GM21717 (cell line): Measurements from ENCODE around the gene GLRB.
"Not testable (repeated sequence)": the region's sequence is repeated elsewhere in the genome, so short reads cannot be mapped to it uniquely, and the experiment has no call there.

Source experiments
- ATAC-seq: cut with Tn5 transposase; IDR thresholded peaks from one replicate; pipeline ENCODE4 v1.9.1; 2021; ENCODE audit warnings: mild to moderate bottlenecking, moderate library complexity; ENCODE audit not compliant: unreplicated experiment

GLRB gene

GRCh38 chr4:157075811-157076577 lies at the start of gene GLRB:
TSS of gene GLRB (plus strand) at chr4:157076150. CDS start at chr4:157078025, 1,875 bp downstream.
- ATAC-seq, result no peak

- no peak for ATAC-seq
Measured at GRCh38 chr4:157035471-157035870, 40.5 kb upstream of the GLRB start.

GRCh38 chr4:157040405-157040804 lies 35.5 kb upstream of the GLRB start:
- ATAC-seq, result no peak

- ATAC-seq, result no peak
Measured at GRCh38 chr4:157043131-157043530, 32.8 kb upstream of the GLRB start.

- ATAC-seq, result peak; percentile 71
Measured at GRCh38 chr4:157045507-157046127, 30.3 kb upstream of the GLRB start.

- no peak for ATAC-seq
Measured at GRCh38 chr4:157048248-157048647, 27.7 kb upstream of the GLRB start.

GRCh38 chr4:157050561-157050960 lies 25.4 kb upstream of the GLRB start:
- no peak for ATAC-seq

GRCh38 chr4:157052429-157053040 lies 23.4 kb upstream of the GLRB start:
- no peak for ATAC-seq

- no peak for ATAC-seq
Measured at GRCh38 chr4:157057218-157057617, 18.7 kb upstream of the GLRB start.

GRCh38 chr4:157058899-157059298 lies 17.1 kb upstream of the GLRB start:
- not testable (repeated sequence) for ATAC-seq

- no peak for ATAC-seq
Measured at GRCh38 chr4:157072002-157072401, 3.9 kb upstream of the GLRB start.

GRCh38 chr4:157075401-157075800 lies 549 bp upstream of the GLRB start:
- no peak for ATAC-seq

GRCh38 chr4:157076578-157076947 lies 613 bp downstream of the GLRB start:
- ATAC-seq, result no peak

- ATAC-seq, result no peak
Measured at GRCh38 chr4:157079441-157079840, 3.5 kb downstream of the GLRB start.

GRCh38 chr4:157080605-157081004 lies 4.7 kb downstream of the GLRB start:
- no peak for ATAC-seq

GRCh38 chr4:157095716-157096115 lies 19.8 kb downstream of the GLRB start:
- no peak for ATAC-seq

- ATAC-seq, result no peak
Measured at GRCh38 chr4:157096439-157096838, 20.5 kb downstream of the GLRB start.

- ATAC-seq, result no peak
Measured at GRCh38 chr4:157099506-157099905, 23.6 kb downstream of the GLRB start.

GRCh38 chr4:157104541-157104940 lies 28.6 kb downstream of the GLRB start:
- no peak for ATAC-seq

- ATAC-seq, result no peak
Measured at GRCh38 chr4:157114671-157115070, 38.7 kb downstream of the GLRB start.

- ATAC-seq, result no peak
Measured at GRCh38 chr4:157115613-157116335, 39.8 kb downstream of the GLRB start.
